Bone marrow (tissue), 2 donors: ENCODE data around the gene CABP7.
A peak's percentile ranks its signal among the peaks of the same experiment; 100 is the strongest.
"Not testable (repeated sequence)": the region's sequence is repeated elsewhere in the genome, so short reads cannot be mapped to it uniquely, and the experiment has no call there.

Experiments
- DNase-seq, 2 donors: peaks; one replicate each; lab custom pipeline; 2025; lab: John Stamatoyannopoulos, UW

Gene CABP7

DNA sequence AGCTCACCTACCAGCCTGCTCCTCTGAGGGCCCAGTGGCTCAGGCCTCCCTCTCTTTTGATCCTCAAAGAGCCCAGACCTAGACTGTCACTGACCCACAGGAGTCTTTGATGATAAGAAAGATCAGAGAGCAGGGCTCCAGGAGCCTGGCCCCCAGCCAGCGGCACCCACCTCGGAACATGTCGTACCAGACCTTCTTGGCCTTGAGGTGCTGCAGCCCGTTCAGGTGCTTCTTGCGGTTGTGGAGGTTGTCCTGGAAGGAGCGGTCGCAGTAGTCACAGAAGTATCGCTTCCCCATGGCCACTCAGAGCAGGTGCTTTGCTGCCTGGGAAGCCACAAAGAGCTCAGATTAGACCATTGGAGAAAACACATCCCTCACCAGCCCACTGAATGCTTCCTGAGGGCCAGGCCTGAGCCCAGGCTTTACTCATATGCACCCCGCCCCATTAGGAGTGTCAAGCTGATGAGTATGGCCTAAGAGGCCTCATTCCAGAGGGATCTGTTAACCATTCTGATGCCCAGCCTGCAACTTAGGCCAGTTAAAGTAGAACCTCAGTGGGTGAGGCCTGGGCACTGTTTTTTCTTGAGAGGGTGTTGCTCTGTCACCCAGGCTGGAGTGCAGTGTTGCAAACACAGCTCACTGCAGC, 28.6 kb downstream of the CABP7 start:
- no peak for DNase-seq

DNA sequence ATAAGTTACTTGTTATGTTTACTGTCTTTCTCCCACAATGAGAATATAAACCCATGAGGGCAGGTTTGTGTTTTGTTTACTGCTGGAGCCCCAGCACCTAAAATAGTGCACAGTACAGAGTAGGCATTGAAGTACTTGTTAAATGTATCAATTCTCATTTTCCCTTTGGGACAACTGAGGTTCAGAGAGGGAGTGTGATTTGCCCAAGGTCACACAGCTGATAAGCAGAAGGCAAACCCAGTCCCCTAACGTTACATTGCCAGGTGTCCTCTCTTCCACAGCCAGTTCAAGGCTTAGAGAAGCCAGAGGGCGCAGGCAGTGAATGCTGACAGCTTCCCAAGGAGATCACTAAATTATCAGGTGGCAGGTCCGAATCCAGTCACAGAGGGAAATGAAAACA, 30.2 kb downstream of the CABP7 start:
- DNase-seq, result no peak

DNA sequence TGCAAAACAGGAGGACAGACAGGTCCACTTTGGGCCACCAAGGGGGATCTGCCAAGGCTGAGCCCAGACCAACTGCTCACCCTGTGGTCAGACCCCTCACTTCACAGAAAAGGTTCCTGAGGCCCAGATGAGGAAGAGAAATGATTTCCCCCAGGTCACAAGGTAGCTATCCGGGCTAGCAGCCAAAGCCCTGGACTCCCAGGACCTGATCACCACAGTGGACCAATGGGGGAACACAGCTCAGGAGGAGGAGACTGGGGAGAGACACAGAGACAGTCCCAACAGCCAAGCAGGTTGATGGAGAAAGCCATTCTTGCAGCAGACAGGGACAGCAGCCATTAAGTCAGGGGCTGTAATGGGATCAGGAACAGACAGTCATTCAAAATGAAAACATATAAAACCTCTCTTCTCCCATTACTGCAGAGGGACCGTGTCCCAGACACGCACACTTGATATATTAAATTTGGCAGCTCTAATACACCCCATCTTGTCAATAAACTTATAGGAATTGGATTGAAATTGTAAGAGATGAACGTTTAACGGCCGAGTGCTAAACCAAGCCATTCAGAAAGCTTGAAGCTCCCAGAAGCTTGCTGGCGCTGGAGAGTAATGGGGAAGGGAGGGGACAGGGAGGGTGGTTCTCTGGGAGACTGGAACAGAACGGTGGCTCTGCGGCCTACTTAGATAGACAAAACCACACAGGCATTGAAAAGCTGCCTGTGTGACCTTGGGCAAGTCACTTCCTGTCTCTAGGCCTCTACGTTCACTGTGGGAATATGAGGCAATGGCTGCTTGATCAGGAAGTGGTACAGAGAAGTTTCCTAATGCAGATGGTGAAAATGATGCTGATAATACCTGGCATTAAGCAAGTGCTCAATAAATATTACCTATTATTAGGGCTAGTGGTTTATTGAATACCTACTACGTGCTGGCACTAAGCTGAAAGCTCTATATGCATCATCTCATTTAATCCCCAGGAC, 31.0 kb downstream of the CABP7 start:
- no peak for DNase-seq

DNA sequence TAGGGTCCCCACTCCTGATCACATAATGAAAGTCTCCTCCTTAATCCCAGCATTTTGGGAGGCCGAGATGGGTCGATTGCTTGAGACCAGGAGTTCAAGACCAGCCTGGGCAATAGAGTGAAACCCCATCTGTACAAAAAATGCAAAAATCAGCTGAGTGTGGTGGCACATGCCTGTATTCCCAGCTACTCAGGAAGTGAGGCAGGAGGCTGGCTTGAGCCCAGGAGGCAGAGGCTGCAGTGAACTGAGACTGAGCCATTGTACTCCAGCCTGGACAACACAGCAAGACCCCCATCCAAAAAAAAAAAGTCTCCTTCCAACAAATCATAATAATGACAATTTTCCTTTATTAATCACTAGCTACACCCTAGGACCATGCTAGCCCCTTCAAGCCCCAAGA, 31.9 kb downstream of the CABP7 start:
- DNase-seq, result no peak

DNA sequence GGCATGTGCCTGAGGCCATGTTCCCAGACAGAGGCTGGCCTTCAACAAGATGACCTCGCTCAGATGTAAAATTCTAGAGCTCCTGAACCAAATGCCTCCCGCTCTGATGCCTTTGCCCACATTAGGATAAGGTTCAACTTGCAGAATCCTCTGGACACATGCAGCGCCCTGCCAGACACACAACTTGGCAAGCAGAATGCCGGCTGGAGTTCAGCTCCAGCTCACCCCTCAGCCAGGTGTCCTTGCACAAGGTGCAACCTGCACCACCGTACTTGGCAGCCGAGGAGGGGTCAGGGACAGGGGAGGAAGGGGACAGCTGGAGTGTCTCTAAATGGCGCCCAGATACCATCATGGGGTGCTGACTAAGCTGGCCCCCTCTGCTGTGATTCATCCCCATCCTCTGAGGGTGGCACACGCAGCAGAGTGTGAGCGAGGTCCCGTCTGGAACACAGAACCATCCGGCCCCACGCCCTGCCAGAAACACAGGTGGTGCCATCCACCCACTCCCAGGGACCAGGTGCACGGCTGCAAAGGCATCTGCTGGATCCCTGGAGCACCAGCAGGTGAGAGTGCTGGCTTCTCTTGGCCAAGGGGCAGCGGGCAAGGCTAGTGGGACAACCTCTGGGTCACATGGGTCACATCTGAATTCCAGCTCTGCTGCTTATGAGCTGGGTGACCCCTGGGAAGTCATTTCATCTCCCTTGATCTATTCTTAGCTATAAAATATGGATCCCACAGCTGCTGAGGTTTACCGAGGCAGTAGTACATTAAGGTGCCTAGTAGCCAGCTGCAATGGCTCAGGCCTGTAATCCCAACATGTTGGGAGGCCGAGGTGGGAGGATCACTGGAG, 34.2 kb downstream of the CABP7 start:
- DNase-seq, result no peak

DNA sequence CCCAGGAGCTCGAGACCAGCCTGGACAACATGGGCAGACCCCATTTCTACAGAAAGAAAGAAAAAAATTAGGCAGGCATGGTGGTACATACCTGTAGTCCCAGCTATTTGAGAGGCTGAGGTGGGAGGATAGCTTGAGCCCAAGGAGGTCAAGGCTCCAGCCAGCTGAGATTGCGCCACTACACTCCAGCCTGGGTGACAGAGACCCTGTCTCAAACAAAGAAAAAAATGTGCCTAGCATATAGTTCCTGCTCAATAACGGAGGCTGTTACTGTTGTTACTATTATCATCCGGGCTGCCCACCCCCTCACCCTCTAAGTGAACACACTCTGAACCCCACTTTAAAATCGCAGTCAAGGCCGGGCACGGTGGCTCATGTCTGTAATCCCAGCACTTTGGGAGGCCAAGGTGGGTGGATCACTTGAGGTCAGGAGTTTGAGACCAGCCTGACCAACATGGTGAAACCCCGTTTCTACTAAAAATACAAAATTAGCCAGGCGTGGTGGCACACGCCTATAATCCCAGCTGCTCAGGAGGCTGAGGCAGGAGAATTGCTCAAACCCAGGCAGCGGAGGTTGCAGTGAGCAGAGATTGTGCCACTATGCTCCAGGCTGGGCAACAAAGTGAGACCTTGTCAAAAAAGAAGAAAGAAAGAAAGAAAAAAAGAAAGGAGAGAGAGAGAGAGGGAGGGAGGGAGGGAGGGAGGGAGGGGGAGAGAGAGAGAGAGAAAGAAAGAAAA, 35.0 kb downstream of the CABP7 start:
- not testable (repeated sequence) for DNase-seq

DNA sequence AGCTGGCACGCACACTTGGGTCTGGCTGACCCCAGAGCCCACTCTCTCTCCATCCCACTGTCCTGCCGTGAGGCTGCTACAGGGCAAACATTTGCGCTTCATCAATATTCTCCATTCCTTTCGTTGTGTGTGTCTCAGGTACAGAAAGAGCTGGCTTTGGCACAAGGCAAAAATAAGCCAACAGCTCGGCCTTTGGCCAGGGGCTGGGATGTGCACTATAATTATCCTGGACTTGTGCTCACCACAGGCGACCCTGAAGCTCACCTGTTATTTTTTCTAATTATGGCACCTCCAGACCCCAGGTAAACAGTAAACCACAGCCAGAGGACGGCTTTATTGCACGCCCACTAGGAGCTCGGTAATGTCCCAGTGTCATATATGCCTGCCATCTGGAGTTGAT, 36.1 kb downstream of the CABP7 start:
- DNase-seq, result no peak

DNA sequence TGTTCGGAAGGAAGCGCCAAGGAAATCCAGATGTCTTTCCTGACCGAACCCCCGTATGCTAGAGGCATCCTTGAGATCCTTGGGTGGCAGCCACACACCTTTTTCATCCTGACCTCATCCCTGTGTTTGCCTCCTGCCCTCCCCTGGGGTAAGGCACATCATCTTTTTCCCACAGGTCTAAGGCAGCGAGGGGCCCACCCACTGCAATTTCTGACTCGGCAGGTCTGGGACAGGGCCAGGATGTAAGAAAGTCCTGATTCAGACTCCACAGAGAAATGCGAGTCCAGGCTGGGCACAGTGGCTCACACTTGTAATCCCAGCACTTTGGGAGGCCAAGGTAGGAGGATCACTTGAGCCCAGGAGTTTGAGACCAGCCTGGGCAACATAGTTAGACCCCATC, 36.5 kb downstream of the CABP7 start:
- DNase-seq, result no peak

DNA sequence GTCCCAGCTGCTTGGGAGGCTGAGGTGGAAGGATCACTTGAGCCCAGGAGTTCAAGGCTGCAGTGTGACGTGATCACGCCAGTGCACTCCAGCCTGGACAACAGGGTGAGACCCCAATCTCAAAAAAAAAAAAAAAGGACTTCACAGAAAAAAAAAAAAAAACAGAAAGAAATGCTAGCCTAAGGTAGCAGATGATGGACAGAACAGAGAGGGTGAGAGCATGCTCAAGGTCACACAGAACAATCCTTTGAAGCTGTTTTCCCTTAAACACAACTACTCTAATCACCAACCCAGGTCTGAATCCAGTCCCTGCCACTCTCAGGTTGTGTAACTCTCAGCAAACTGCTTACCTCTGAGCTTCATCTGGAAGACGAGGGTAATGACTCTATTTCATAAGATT, 37.3 kb downstream of the CABP7 start:
- no peak for DNase-seq

DNA sequence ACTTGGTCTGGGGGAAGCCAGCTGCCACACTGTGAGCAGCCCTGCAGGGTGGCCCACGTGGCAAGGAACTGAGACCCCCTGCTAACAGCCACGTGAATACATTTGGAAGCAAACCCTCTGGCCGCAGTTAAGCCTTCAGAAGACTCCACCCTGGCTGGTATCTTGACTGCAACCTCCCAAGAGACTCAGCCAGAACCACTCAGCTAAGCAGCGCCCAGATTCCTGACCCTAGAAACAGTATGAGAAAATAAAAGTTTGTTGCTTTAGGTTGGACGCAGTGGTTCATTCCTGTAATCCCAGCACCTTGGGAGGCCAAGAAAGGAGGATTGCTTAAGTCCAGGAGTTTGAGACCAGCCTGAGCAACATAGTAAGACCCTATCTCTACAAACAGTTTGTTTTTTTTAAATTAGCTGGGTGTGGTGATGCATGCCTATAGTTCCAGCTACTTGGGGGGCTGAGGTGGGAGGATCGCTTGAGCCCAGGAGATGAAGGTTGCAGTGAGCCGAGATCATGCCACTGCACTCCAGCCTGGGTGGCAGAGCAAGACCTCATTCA, 38.3 kb downstream of the CABP7 start:
- DNase-seq, result no peak

DNA sequence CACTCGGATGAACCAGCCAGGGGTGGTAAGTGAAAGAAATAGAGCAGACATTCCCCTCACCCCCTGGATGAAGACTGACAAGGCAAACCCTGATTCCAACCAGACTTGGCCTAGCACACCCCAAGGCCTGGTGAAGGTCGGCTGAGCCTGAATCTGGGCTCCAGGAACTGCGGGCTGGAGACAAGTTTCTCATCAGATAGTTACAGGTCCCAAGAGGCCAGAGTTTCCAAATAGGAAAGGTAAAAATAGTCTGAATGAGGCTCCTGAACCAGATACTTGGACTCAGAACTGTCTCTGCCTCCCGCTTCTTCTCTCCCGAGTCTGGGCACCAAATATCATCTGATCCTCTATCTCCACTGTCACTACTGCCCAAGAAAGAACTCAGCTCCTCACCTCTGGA, 39.2 kb downstream of the CABP7 start:
- no peak for DNase-seq

DNA sequence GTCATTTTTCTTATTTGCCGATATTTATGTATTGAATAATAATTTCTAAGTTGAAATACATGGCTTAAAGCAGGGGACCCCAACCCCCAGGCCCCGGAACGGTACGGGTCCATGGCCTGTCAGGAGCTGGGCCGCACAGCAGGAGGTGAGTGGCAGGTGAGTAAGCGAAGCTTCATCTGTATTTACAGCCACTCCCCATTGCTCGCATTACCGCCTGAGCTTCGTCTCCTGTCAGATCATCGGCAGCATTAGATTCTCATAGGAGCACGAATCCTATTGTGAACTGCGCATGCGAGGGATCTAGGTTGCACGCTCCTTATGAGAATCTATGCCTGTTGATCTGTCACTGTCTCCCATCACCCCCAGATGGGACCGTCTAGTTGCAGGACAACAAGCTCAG, 42.5 kb downstream of the CABP7 start:
- no peak for DNase-seq

DNA sequence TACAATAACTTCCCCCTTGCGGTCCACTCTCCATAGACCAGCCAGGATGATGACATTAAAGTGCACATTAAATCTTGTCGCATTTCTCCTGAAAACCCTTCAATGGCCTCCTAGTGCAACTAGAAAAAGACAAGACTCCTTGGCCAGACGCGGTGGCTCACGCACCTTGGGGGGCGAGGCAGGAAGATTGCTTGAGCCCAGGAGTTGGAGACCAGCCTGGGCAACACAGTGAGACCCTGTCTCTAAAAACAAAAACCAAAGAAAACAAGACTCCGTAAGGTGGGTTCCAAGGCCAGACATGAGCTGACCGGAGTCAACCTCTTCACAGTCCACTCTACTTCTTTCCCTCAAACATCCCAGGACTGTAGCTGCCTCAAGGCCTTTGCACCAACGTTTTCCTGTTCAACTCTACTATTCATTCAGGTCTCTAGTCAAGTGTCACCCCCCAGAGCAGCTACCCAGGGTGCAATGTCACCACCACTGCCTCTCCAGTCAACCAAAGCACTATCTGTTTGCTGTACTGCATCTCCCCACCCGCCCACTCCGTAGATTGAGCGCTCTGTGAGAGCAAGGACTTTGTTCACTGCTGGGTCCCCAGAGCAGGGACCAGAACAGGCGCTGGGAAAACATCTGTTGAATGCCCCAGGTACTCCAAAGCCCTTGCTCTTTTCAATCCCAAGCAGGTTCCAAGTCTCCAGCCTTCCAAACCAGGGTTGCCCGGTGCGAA, 46.3 kb downstream of the CABP7 start:
- peak in 1 of 2 donors; percentile 37 for DNase-seq

DNA sequence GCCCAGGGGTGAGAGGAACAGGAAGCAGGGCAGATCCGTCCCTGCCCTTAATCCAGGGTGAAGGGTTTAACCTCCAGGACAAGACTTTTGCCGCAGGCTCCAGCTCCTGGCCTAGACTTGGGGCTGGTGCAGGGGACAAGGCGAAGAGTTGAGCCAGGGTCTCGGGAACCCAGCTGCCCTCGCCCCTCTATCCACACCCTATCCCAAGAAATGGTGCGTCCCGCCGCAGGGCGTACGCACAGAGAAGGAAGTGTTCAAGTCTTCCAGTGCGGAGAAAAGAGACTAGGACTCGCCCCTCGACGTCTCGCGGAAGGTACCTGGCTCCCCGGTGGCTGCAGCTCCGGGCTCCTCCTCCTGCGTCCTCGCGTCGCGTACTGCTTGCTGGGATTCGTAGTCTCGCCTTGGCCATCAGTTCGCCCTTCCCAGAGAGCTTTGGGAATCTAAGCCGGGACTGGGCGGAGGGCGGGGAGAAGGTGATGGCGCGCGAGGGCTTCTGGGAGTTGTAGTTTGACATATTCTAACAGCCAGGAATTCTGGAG, 46.9 kb downstream of the CABP7 start, which contains the start of gene ZMAT5:
ZMAT5 (minus strand) TSS at position 376 of the 539 bp plus-strand sequence. CDS start 18,463 bp downstream, outside the sequence.
- DNase-seq, result peak; percentile 64 to 93

DNA sequence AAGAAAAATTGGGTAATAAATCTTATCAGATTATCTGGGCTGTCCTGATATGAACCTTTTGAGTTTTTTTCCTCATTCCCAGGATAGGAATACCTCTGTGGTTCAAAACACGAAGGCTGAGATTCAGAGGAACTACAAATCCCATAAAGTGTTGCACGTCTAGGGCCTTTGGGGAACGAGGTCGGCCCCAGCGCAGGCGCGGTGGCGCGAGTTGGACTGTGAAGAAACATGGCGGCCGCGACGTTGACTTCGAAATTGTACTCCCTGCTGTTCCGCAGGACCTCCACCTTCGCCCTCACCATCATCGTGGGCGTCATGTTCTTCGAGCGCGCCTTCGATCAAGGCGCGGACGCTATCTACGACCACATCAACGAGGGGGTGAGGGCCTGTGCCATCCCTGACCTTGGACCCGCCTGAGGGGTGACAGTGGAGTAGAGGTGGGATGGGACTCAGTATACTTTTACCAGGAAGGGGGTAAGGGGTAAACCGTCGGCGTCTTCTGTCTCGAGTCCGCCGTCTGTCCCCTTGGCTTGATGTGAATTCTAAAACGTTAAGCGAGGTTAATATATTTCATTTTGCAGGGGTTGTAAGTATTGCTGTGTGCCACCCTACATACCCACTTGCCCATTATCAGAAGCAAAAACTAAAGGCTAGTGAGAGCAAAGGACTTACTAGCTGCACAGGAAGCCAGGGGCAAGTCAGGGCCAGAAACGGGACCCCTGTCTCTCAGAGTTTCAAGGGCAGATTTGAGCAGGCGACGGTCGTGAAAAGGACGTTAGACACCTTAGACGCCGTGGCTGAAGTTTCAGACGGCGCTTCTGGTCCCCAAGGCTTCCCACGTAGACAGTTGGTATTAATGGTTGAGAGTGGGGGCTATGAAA, 47.6 kb downstream of the CABP7 start, which contains the start of gene UQCR10:
UQCR10 (plus strand) TSS at position 199 of the 881 bp plus-strand sequence; CDS start at position 229, 30 bp downstream.
- peak; percentile 75 to 91 for DNase-seq

DNA sequence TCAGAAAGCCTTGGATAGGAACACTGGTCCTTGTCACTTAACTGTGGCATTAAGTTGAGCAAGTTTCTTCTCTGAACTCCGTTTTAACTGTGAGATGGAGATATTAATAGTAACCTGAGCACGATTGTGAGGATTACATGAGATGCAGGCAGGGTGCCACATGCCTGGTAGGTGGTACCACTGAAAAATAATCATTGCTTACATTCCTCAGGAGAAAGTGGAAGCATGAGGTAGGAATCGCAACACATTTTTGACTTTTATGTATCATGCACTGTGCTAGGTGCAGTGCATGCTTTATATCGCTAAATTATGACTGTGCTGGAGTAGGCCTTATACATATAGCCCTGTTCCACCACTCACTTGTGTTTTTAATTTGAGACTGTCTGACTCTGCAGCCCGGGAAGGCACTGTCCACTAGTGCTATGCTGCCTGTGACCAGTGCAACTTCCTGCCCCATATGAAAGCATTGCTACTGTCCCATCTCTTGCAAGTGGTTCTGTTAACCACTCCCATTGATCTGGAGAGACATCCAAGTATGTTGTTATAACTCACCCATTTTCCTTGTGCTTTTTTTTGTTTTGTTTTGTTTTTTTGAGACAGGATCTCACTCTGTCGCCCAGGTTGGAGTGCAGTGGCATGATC, 48.4 kb downstream of the CABP7 start:
- no peak for DNase-seq

DNA sequence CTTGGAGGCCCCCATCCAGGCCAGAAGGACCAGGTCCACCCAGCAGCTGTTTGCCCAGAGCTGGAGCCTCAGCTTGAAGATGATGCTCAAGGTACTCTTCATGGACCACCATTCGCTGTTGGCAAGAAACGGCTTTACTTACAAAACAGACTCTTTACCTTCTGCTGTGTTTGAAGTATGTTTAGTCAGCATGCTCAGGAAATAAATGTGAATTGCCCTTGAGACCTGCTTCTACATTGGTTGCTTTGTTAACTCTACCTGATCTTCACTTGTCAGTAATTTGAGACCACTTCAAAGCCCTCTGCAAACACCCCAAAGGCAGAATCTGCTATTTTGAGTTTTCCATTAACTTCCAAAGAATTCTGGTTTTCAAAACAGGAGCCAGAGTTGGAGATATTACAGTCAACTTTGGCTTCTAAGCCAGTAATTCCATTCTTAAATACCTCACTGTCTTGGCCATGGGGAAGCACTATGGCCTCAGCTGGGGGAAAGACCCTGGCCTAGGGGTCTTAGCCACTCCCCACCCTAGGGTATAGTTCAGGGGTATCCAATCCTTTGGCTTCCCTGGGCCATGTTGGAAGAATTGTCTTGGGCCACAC, 50.0 kb downstream of the CABP7 start:
- DNase-seq, result no peak

DNA sequence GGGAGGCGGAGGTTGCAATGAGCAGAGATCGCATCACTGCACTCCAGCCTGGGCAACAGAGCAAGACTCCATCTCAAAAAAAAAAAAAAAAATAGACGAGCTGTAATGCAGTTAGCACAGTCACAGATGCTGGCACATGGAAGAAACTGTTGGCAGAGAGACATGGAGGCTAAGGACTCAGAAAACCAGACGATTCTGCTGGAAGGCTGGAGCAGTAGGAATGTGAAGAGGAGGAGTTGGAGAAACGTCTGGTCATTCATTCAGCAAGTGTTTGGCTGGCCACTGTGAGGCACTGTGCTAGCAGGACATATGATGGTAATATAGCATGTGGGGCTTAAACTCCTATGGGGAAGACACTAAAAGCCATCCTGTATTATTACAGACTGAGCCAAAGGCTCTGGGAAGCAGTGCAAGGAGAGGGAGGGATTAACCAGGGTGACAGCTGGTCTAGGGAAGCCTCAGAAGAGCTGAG, 52.4 kb downstream of the CABP7 start:
- no peak for DNase-seq
